Measurements from ENCODE around the gene EVX1. TPM values are rescaled to one million over a fixed set of nuclear protein-coding genes. Genes with fewer than 3 reads are reported as not detected.

The EVX1 gene
- not detected in 2 replicates for total RNA-seq

- no peak for TF ChIP-seq CTCF (conservative IDR thresholded peaks at IDR 0.05; ENCODE audit: low read depth, low read length)
- H3K4me3 ChIP-seq (ENCODE audit: low read depth, low read length) = no peak within 1 kb of the TSS
- no peak for DNase-seq (ENCODE audit: low read depth)
Measured at GRCh38 chr7:27242555-27243339, at the start of gene EVX1. TSS of gene EVX1 (plus strand) at chr7:27242802. CDS start at chr7:27243031, 229 bp downstream.

- H3K4me3 ChIP-seq (ENCODE audit: low read depth, low read length) = peak overlapping the region; percentile 33
- no peak for DNase-seq (ENCODE audit: low read depth)
- no peak for TF ChIP-seq CTCF (conservative IDR thresholded peaks at IDR 0.05; ENCODE audit: low read depth, low read length)
Measured at GRCh38 chr7:27193335-27194001, 49.1 kb upstream of the EVX1 start.

GRCh38 chr7:27194002-27194352, 48.6 kb upstream of the EVX1 start:
- TF ChIP-seq CTCF (conservative IDR thresholded peaks at IDR 0.05; ENCODE audit: low read depth, low read length) = no peak
- H3K4me3 ChIP-seq (ENCODE audit: low read depth, low read length) = no peak overlapping the region
- no peak for DNase-seq (ENCODE audit: low read depth)

DNA sequence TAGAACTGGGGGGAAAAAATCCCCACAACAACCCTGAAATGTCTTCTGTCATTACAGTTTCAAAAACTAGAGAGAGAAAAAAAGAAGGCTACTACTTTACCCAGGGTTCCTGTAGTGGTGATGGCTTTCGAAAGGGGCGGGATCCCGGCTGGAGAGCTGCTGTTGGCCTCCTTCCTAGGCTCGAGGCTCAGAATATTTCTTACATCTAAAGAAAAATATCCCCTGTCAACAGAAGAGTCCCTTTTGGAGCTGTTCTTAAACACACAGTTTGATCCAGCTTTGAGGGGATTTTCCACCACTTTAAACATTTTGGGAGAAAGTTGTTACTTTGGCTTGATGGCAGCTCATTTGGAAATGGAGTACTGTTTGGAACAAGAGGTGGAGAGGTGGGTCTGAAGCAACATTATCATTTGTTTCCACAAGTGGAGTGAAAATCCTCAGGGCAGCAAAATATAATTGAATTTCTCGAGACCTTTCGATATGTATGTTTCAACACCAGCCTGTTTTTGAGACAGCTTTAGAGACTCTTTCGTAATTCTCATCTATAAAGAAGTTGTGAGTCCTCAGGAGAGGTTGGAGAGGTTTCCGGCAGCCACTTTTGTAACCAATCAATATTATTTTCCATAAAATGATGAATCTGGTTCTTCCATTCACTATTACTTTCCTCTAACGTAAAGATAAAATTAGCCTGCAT, 47.8 kb upstream of the EVX1 start:
- DNase-seq (ENCODE audit: low read depth) = no peak
- H3K4me3 ChIP-seq (ENCODE audit: low read depth, low read length) = no peak overlapping the region

GRCh38 chr7:27196287-27196767, 46.3 kb upstream of the EVX1 start:
- H3K4me3 ChIP-seq (ENCODE audit: low read depth, low read length) = no peak overlapping the region
- DNase-seq (ENCODE audit: low read depth) = no peak
- TF ChIP-seq CTCF (conservative IDR thresholded peaks at IDR 0.05; ENCODE audit: low read depth, low read length) = peak; percentile 91

More for the DNA sequence above, 47.8 kb upstream of the EVX1 start:
- no peak for TF ChIP-seq CTCF (conservative IDR thresholded peaks at IDR 0.05; ENCODE audit: low read depth, low read length)

DNA sequence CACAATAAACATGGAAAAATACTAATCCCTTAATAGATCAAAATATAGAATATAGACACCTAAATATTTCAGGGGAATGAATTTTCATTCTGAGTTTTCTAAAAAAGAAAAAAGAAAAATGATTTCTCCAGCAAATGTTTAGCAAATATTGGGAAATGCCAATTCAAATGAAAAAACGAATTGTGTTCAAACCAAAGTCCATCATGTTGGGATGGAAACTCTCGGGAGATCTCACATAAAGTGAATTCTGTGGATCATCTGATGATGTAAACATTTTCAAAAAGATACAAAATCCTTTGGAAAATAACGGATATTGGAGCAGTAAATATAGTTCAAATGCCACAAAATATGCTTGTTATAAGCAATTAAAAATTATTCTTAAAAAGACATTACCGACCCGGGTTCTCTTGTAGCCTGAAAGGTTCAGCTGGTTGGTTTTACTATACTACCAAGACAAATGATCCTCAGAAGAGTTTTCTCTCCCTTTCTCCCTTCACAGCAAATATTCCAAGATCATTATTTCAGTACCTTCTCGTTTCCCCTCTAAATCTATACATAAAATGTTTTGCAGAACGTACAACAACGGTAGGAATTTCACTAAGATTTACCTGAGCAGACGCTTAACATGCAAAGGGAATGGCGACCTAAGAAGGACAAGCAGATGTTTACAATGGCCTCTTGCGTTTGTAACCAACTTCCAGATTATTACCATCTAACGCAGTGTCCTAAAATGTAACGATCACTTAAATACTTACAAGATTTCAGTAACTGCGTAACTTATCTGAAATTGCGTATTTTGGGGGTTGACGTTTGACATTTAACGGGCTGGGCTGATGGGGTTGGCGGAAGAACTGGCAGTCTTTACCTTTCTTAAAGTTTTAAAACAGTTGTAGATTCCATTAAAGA, 45.2 kb upstream of the EVX1 start:
- H3K4me3 ChIP-seq (ENCODE audit: low read depth, low read length) = no peak overlapping the region
- DNase-seq (ENCODE audit: low read depth) = no peak
- TF ChIP-seq CTCF (conservative IDR thresholded peaks at IDR 0.05; ENCODE audit: low read depth, low read length) = no peak
